B cell (primary cell): ENCODE measurements around the gene MAPRE3. TPM values are rescaled to one million over a fixed set of nuclear protein-coding genes. Genes with fewer than 3 reads are reported as not detected.

Source experiments
- ATAC-seq: fragments of 200-7000 bp; cut with Tn5 transposase; one replicate; pipeline ENCODE4 v1.10.0; 2021; ENCODE audit warnings: low read depth, mild to moderate bottlenecking, moderate number of reproducible peaks, moderate library complexity
- CTCF ChIA-PET: fragments of 350-600 bp; sonication (Branson Sonifier 250); formaldehyde crosslinking; loops from one replicate; lab custom pipeline; 2021; ENCODE audit warnings: antibody characterized with exemption, inconsistent platforms; lab: Charles Lee
- POLR2A ChIA-PET: fragments of 350-600 bp; sonication (Branson Sonifier 250); formaldehyde crosslinking; loops from one replicate; lab custom pipeline; 2021; ENCODE audit warnings: antibody characterized with exemption; lab: Charles Lee
- DNase-seq: peaks from one replicate; pipeline ENCODE4 v3.0.0; 2013
- H2AFZ ChIP-seq: 2 replicates; pipeline ENCODE4 v1.6.1; 2012; ENCODE audit warnings: mild to moderate bottlenecking, low read depth, low read length; ENCODE audit not compliant: insufficient read depth, poor library complexity, severe bottlenecking
- H3K27ac ChIP-seq, 2 donors: 1 replicate in 1 of 2; 2 replicates in 1 of 2; pipeline ENCODE4 v1.5.1; 2012 to 2013; ENCODE audit warnings: low read length in 2 of 2, mild to moderate bottlenecking in 2 of 2, moderate library complexity in 1 of 2
- H3K27me3 ChIP-seq, 4 experiments: fragments of 200-600 bp in 1 of 4; sonication (generic) in 1 of 4; replicated peaks in 1 of 4; 1 replicate in 2 of 4; 2 replicates in 2 of 4; pipeline versions ENCODE4 v1.6.1 to v1.7.0; 2013 to 2016; ENCODE audit warnings: low read length in 3 of 4, mild to moderate bottlenecking in 2 of 4, mixed read lengths in 1 of 4, moderate library complexity in 1 of 4; ENCODE audit not compliant: insufficient read depth in 4 of 4, control insufficient read depth in 3 of 4; ENCODE audit errors: control extremely low read depth in 1 of 4
- H3K36me3 ChIP-seq, 2 experiments: replicated peaks in 1 of 2; 1 replicate in 1 of 2; 2 replicates in 1 of 2; pipeline versions ENCODE4 v1.6.1 to v1.7.1; 2013; ENCODE audit warnings: low read length in 1 of 2; ENCODE audit not compliant: insufficient read depth in 2 of 2, control insufficient read depth in 1 of 2; ENCODE audit errors: control extremely low read depth in 1 of 2, extremely low read depth in 1 of 2
- H3K4me1 ChIP-seq, 2 donors: fragments of 200-600 bp in 1 of 2; sonication (generic) in 1 of 2; 1 replicate in 1 of 2; 2 replicates in 1 of 2; pipeline versions ENCODE4 v1.5.1 to v1.6.1; 2013 to 2017; ENCODE audit warnings: low read length in 2 of 2; ENCODE audit not compliant: control insufficient read depth in 2 of 2, insufficient read depth in 2 of 2
- H3K4me2 ChIP-seq: replicated peaks from 2 replicates; pipeline ENCODE3; 2012; ENCODE audit warnings: mild to moderate bottlenecking, low read depth, low read length; ENCODE audit not compliant: poor library complexity, severe bottlenecking
- H3K4me3 ChIP-seq, 5 experiments: fragments of 200-600 bp in 1 of 5; sonication (generic) in 1 of 5; 1 replicate in 3 of 5; 2 replicates in 2 of 5; pipeline versions ENCODE4 v1.5.1 to v1.7.0; 2011 to 2016; ENCODE audit warnings: low read length in 4 of 5, mild to moderate bottlenecking in 4 of 5, low read depth in 2 of 5, control low read depth in 1 of 5, moderate library complexity in 1 of 5; ENCODE audit not compliant: insufficient read depth in 1 of 5; ENCODE audit errors: control extremely low read depth in 1 of 5, extremely low read depth in 1 of 5
- H3K79me2 ChIP-seq: fragments of 200-600 bp; sonication (generic); one replicate; pipeline ENCODE4 v1.6.0; 2016; ENCODE audit warnings: low read length; ENCODE audit not compliant: control insufficient read depth, insufficient read depth
- H3K9ac ChIP-seq: fragments of 200-600 bp; sonication (generic); 2 replicates; pipeline ENCODE4 v1.6.1; 2017; ENCODE audit warnings: mild to moderate bottlenecking, low read length, moderate library complexity
- H3K9me3 ChIP-seq, 3 donors: one replicate each; pipeline versions ENCODE4 v1.6.1 to v1.7.1; 2013; ENCODE audit warnings: low read length in 2 of 3; ENCODE audit not compliant: control insufficient read depth in 2 of 3, insufficient read depth in 1 of 3; ENCODE audit errors: control extremely low read depth in 1 of 3
- H4K20me1 ChIP-seq: 2 replicates; pipeline ENCODE4 v1.6.0; 2012; ENCODE audit warnings: mild to moderate bottlenecking, low read length; ENCODE audit not compliant: insufficient read depth, control insufficient read depth, poor library complexity, severe bottlenecking
- H3K27ac Mint-ChIP-seq: one replicate; pipeline ENCODE4 v1.8.0; 2021; ENCODE audit warnings: mixed read lengths
- H3K27me3 Mint-ChIP-seq: one replicate; pipeline ENCODE4 v1.8.0; 2021; ENCODE audit warnings: mixed read lengths
- H3K4me1 Mint-ChIP-seq: one replicate; pipeline ENCODE4 v1.8.0; 2021; ENCODE audit warnings: mixed read lengths
- H3K4me3 Mint-ChIP-seq: one replicate; pipeline ENCODE4 v1.8.0; 2021; ENCODE audit warnings: mixed read lengths
- H3K9me3 Mint-ChIP-seq: one replicate; pipeline ENCODE4 v1.8.0; 2022; ENCODE audit warnings: mixed read lengths; ENCODE audit not compliant: insufficient read depth
- CTCF ChIP-seq: fragments of 200-600 bp; IDR thresholded peaks from one replicate; pipeline ENCODE4 v1.8.0; 2022; ENCODE audit warnings: antibody characterized with exemption, mild to moderate bottlenecking
- EZH2 ChIP-seq: IDR thresholded peaks from 2 replicates; pipeline ENCODE4 v1.6.1; 2012; ENCODE audit warnings: borderline replicate concordance, low read depth, mild to moderate bottlenecking, moderate library complexity, low read length; ENCODE audit not compliant: insufficient read depth, poor library complexity, severe bottlenecking
- WGBS: methylation state at CpG from one replicate; pipeline ENCODE4 v1.1.5; 2013; ENCODE audit warnings: missing lambda C conversion rate; ENCODE audit not compliant: insufficient coverage; 5-methylcytosine and 5-hydroxymethylcytosine counted together
- intact Hi-C: fragments of 100-400 bp; cut with micrococcal nuclease; formaldehyde crosslinking; loops from one replicate; pipeline ENCODE4 v1.10.0; 2022
- polyA plus RNA-seq: library from polyadenylated mRNA; depleted of rRNA; stranded (reverse); fragments of >200 nt; gene quantifications from 2 replicates; pipeline ENCODE4 v1.2.3, GENCODE V29; 2012
- total RNA-seq, 2 donors: library from RNA; stranded (reverse); fragments of 120-200 nt in 1 of 2; gene quantifications; 1 replicate in 1 of 2; 2 replicates in 1 of 2; pipeline versions ENCODE4 v1.2.3 to v1.2.4, GENCODE V29; 2013 to 2022

The MAPRE3 gene
- total and polyA plus RNA-seq, 2 donors (not counting 1 experiment from before 2014, with no cell fraction given), result 5.4 to 9.8 TPM

GRCh38 chr2:27007416-27008374 lies 37.3 kb downstream of the MAPRE3 start:
- Histone ChIP-seq H3K79me2 (no peaks in the 10 kb centered on the region), H3K27ac (no peak overlapping the region), H3K4me1 (no peaks in the 10 kb centered on the region), H2AFZ (no peak overlapping the region), H3K27me3 (peaks cover 0 to 4% (median 0%) of the 10 kb centered on the region in 4 experiments), H3K36me3 (no peaks in the 10 kb centered on the region), H3K9me3 (no peaks in the 10 kb centered on the region), H4K20me1 (no peaks in the 10 kb centered on the region), H3K4me3 (no peak overlapping the region), H3K9ac (no peak overlapping the region), H3K4me2 (no peak overlapping the region)
- DNase-seq (no peak), ATAC-seq (no peak)
- H3K27me3 Mint-ChIP-seq, result peaks cover 29% of the 10 kb centered on the region
- no peaks in the 10 kb centered on the region for H3K4me1 Mint-ChIP-seq
- H3K27ac Mint-ChIP-seq, result no peak overlapping the region
- POLR2A ChIA-PET, result no interaction called here
- no peaks in the 10 kb centered on the region for H3K9me3 Mint-ChIP-seq
- CTCF ChIA-PET, result interaction anchor here (0.7 to 2.2 kb wide), 2 partner anchors 9 to 44 kb away, joined by 3 to 5 read pairs; partner anchors contain the start of gene AGBL5
- intact Hi-C loops, result no loop called here
- WGBS, result 100% methylated on average over 3 of the region's 8 CpGs
- TF ChIP-seq EZH2 (no peak), CTCF (no peak)
- no peak overlapping the region for H3K4me3 Mint-ChIP-seq

- Histone ChIP-seq H3K9ac (no peak overlapping the region), H3K9me3 (no peaks in the 10 kb centered on the region), H4K20me1 (no peaks in the 10 kb centered on the region), H3K27ac (no peak overlapping the region), H3K4me3 (no peak overlapping the region), H3K36me3 (no peaks in the 10 kb centered on the region), H3K27me3 (peaks cover 0 to 4% (median 0%) of the 10 kb centered on the region in 4 experiments), H3K4me1 (no peaks in the 10 kb centered on the region), H2AFZ (no peak overlapping the region), H3K4me2 (no peak overlapping the region), H3K79me2 (no peaks in the 10 kb centered on the region)
- Mint-ChIP-seq H3K27me3 (peaks cover 21% of the 10 kb centered on the region), H3K9me3 (no peaks in the 10 kb centered on the region), H3K4me1 (no peaks in the 10 kb centered on the region), H3K4me3 (no peak overlapping the region), H3K27ac (no peak overlapping the region)
- intact Hi-C loops, result no loop called here
- CTCF ChIA-PET, result no interaction called here
- TF ChIP-seq CTCF, result no peak
- TF ChIP-seq EZH2, result no peak
- 81% methylated on average over 4 of the region's 4 CpGs for WGBS
- POLR2A ChIA-PET, result no interaction called here
- DNase-seq (no peak), ATAC-seq (no peak)
Measured at GRCh38 chr2:27008678-27009077, 38.2 kb downstream of the MAPRE3 start.
